AG09319 (cell line): ENCODE measurements around the gene SH3BGRL3.

Experiments
- DNase-seq: peaks from one replicate; pipeline ENCODE4 v3.0.0-alpha.2; 2010; ENCODE audit warnings: low read depth; ENCODE audit errors: extremely low read depth
- CTCF ChIP-seq: IDR thresholded peaks from 2 replicates; pipeline ENCODE4 v1.5.1; 2011; ENCODE audit warnings: low read depth, mild to moderate bottlenecking, inconsistent platforms, low read length, moderate library complexity

SH3BGRL3 gene

GRCh38 chr1:26254404-26254803, 25.5 kb upstream of the SH3BGRL3 start:
- DNase-seq = no peak
- TF ChIP-seq CTCF = no peak

GRCh38 chr1:26257222-26257621, 22.7 kb upstream of the SH3BGRL3 start:
- DNase-seq = no peak
- TF ChIP-seq CTCF = no peak

GRCh38 chr1:26259005-26259404, 20.9 kb upstream of the SH3BGRL3 start:
- DNase-seq = no peak
- TF ChIP-seq CTCF = no peak

- no peak for TF ChIP-seq CTCF
Observed at GRCh38 chr1:26259578-26259977, 20.3 kb upstream of the SH3BGRL3 start.

GRCh38 chr1:26263212-26263611, 16.7 kb upstream of the SH3BGRL3 start:
- no peak for TF ChIP-seq CTCF

More at GRCh38 chr1:26259578-26259977, 20.3 kb upstream of the SH3BGRL3 start:
- DNase-seq = no peak

GRCh38 chr1:26265405-26265804, 14.5 kb upstream of the SH3BGRL3 start:
- no peak for DNase-seq
- no peak for TF ChIP-seq CTCF

More at GRCh38 chr1:26263212-26263611, 16.7 kb upstream of the SH3BGRL3 start:
- no peak for DNase-seq

- no peak for DNase-seq
- no peak for TF ChIP-seq CTCF
Observed at GRCh38 chr1:26268290-26269197, 11.3 kb upstream of the SH3BGRL3 start.
